DOHH2 (cell line): ENCODE results near the gene ARL2BP.

ENCODE experiments used
- H3F3A ChIP-seq: fragments of 200-600 bp; sonication (generic), shearing (Covaris generic); 2 replicates; pipeline ENCODE4 v1.6.0; 2016; ENCODE audit warnings: antibody characterized with exemption, mild to moderate bottlenecking; ENCODE audit not compliant: control insufficient read depth, insufficient read depth
- H3K27ac ChIP-seq: fragments of 200-600 bp; sonication (generic); 2 replicates; pipeline ENCODE4 v1.5.1; 2014; ENCODE audit warnings: low read depth, mild to moderate bottlenecking, low read length, moderate library complexity
- H3K27me3 ChIP-seq: fragments of 200-600 bp; sonication (generic); 2 replicates; pipeline ENCODE4 v1.6.1; 2014; ENCODE audit warnings: mild to moderate bottlenecking, low read length, mixed read lengths; ENCODE audit not compliant: control insufficient read depth
- H3K36me3 ChIP-seq: fragments of 200-600 bp; sonication (generic); 2 replicates; pipeline ENCODE4 v1.6.1; 2014; ENCODE audit warnings: mild to moderate bottlenecking, low read length, moderate library complexity, mixed read lengths; ENCODE audit not compliant: control insufficient read depth
- H3K4me1 ChIP-seq: fragments of 200-600 bp; sonication (generic); 2 replicates; pipeline ENCODE4 v1.6.1; 2014; ENCODE audit warnings: mild to moderate bottlenecking, low read length, mixed read lengths; ENCODE audit not compliant: control insufficient read depth
- H3K4me2 ChIP-seq: fragments of 200-600 bp; sonication (generic); 2 replicates; pipeline ENCODE4 v1.6.0; 2014; ENCODE audit warnings: mild to moderate bottlenecking, low read length, moderate library complexity
- H3K4me3 ChIP-seq: fragments of 200-600 bp; sonication (generic); 2 replicates; pipeline ENCODE4 v1.5.1; 2014; ENCODE audit warnings: mild to moderate bottlenecking, low read length, mixed read lengths
- H3K79me2 ChIP-seq: fragments of 200-600 bp; sonication (generic); 2 replicates; pipeline ENCODE4 v1.6.1; 2014; ENCODE audit warnings: mild to moderate bottlenecking, low read length, mixed read lengths; ENCODE audit not compliant: control insufficient read depth
- H3K9me2 ChIP-seq: fragments of 200-600 bp; sonication (generic); replicated peaks from 2 replicates; pipeline ENCODE4 v1.6.1; 2014; ENCODE audit warnings: mild to moderate bottlenecking, low read length, mixed read lengths; ENCODE audit not compliant: control insufficient read depth
- H3K9me3 ChIP-seq: fragments of 200-600 bp; sonication (generic); 2 replicates; pipeline ENCODE4 v1.6.1; 2014; ENCODE audit warnings: antibody characterized with exemption, low read length, mixed read lengths; ENCODE audit not compliant: control insufficient read depth, insufficient read depth
- H4K20me1 ChIP-seq: fragments of 200-600 bp; sonication (generic); 2 replicates; pipeline ENCODE4 v1.6.0; 2014; ENCODE audit warnings: low read depth, mild to moderate bottlenecking, antibody characterized with exemption, low read length, moderate library complexity; ENCODE audit not compliant: control insufficient read depth, insufficient read depth
- CTCF ChIP-seq: fragments of 200-600 bp; sonication (generic); IDR thresholded peaks from one replicate; pipeline ENCODE4 v1.5.1; 2014; ENCODE audit warnings: antibody characterized with exemption, mild to moderate bottlenecking, low read depth, low read length; ENCODE audit not compliant: poor library complexity, severe bottlenecking
- EZH2phosphoT487 ChIP-seq: fragments of 200-600 bp; sonication (generic); IDR thresholded peaks from 2 replicates; pipeline ENCODE4 v1.6.1; 2017; ENCODE audit warnings: borderline replicate concordance, mild to moderate bottlenecking, antibody characterized with exemption, low read length, moderate library complexity, mixed read lengths

ARL2BP gene

GRCh38 chr16:57240851-57241250 lies 4.2 kb upstream of the ARL2BP start:
- Histone ChIP-seq H3K27ac (peak overlapping the region; percentile 40), H3K36me3 (peaks cover 41% of the 10 kb centered on the region), H4K20me1 (peaks cover 2% of the 10 kb centered on the region; the same call in 1 of the 2 replicates), H3K9me2 (no peaks in the 10 kb centered on the region), H3K4me2 (peak overlapping the region; percentile 61), H3K9me3 (no peaks in the 10 kb centered on the region), H3F3A (peaks cover 46% of the 10 kb centered on the region), H3K4me3 (peak overlapping the region; percentile 44; the same call in 1 of the 2 replicates), H3K27me3 (no peaks in the 10 kb centered on the region), H3K79me2 (peaks cover 7% of the 10 kb centered on the region), H3K4me1 (peaks cover 50% of the 10 kb centered on the region)
- TF ChIP-seq EZH2phosphoT487, result no peak
- TF ChIP-seq CTCF, result no peak

DNA sequence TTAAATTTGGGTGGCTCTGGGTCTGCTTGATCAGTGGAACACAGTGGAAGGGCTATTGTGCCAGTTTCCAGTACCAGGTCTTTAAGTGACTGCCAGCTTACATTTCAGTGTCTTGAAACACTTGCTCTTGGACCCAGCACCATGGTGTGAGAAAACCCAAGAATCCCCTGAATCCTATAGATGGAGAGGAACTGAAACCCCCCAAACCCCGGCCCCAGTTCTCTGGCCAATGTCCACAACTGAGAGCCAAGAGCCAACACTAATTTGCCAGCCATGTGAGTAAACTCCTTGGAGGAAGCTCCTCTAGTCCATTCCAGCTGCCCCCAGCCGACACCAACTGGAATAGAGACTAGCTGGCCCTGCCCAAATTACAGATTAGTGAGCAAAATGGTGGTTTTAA lies 2.4 kb upstream of the ARL2BP start:
- peaks cover 44% of the 10 kb centered on the region for H3K4me1 ChIP-seq
- no peaks in the 10 kb centered on the region for H3K9me3 ChIP-seq
- H3F3A ChIP-seq, result peaks cover 39% of the 10 kb centered on the region
- no peak overlapping the region for H3K4me2 ChIP-seq
- H3K27me3 ChIP-seq, result no peaks in the 10 kb centered on the region
- H3K36me3 ChIP-seq, result peaks cover 38% of the 10 kb centered on the region
- H3K27ac ChIP-seq, result no peak overlapping the region
- peaks cover 12% of the 10 kb centered on the region for H3K79me2 ChIP-seq
- TF ChIP-seq EZH2phosphoT487 (no peak), CTCF (no peak)
- peaks cover 2% of the 10 kb centered on the region; the same call in 1 of the 2 replicates for H4K20me1 ChIP-seq
- no peak overlapping the region for H3K4me3 ChIP-seq
- H3K9me2 ChIP-seq, result no peaks in the 10 kb centered on the region

- peaks cover 33% of the 10 kb centered on the region for H3K36me3 ChIP-seq
- peak overlapping the region; percentile 91 for H3K4me3 ChIP-seq
- H3K9me2 ChIP-seq, result no peaks in the 10 kb centered on the region
- peaks cover 2% of the 10 kb centered on the region; the same call in 1 of the 2 replicates for H4K20me1 ChIP-seq
- H3K79me2 ChIP-seq, result peaks cover 12% of the 10 kb centered on the region
- no peak for TF ChIP-seq EZH2phosphoT487
- TF ChIP-seq CTCF, result no peak
- peaks cover 37% of the 10 kb centered on the region for H3K4me1 ChIP-seq
- H3K27me3 ChIP-seq, result no peaks in the 10 kb centered on the region
- H3F3A ChIP-seq, result peaks cover 24% of the 10 kb centered on the region
- peak overlapping the region; percentile 65 for H3K27ac ChIP-seq
- H3K9me3 ChIP-seq, result no peaks in the 10 kb centered on the region
- peak overlapping the region; percentile 94 for H3K4me2 ChIP-seq
Measured at GRCh38 chr16:57244463-57244766, 644 bp upstream of the ARL2BP start.
